OCI-LY1 (cell line): ENCODE measurements around the gene SMIM5.

ENCODE experiments used
- H2AFZ ChIP-seq: fragments of 200-600 bp; sonication (generic), shearing (Covaris generic); 2 replicates; pipeline ENCODE4 v1.6.0; 2014; ENCODE audit warnings: antibody characterized with exemption, mild to moderate bottlenecking, low read length
- H3F3A ChIP-seq: fragments of 200-600 bp; sonication (generic), shearing (Covaris generic); 2 replicates; pipeline ENCODE4 v1.6.0; 2014; ENCODE audit warnings: mild to moderate bottlenecking, antibody characterized with exemption, low read length, moderate library complexity; ENCODE audit not compliant: insufficient read depth
- H3K27ac ChIP-seq: fragments of 200-600 bp; sonication (generic); 2 replicates; pipeline ENCODE4 v1.5.1; 2014; ENCODE audit warnings: low read length, mixed run types, mild to moderate bottlenecking, low read depth; ENCODE audit not compliant: poor library complexity, severe bottlenecking
- H3K27me3 ChIP-seq: fragments of 200-600 bp; sonication (generic); 2 replicates; pipeline ENCODE4 v1.6.0; 2014; ENCODE audit warnings: antibody characterized with exemption, mild to moderate bottlenecking, low read length, moderate library complexity; ENCODE audit not compliant: insufficient read depth
- H3K36me3 ChIP-seq: fragments of 200-600 bp; sonication (generic); 2 replicates; pipeline ENCODE4 v1.6.1; 2014; ENCODE audit warnings: mild to moderate bottlenecking, antibody characterized with exemption, low read length, moderate library complexity, mixed read lengths; ENCODE audit not compliant: insufficient read depth
- H3K4me1 ChIP-seq: fragments of 200-600 bp; sonication (generic); 2 replicates; pipeline ENCODE4 v1.5.1; 2014; ENCODE audit warnings: mild to moderate bottlenecking, low read length, moderate library complexity; ENCODE audit not compliant: insufficient read depth, severe bottlenecking
- H3K4me2 ChIP-seq: fragments of 200-600 bp; sonication (generic), shearing (Covaris generic); 2 replicates; pipeline ENCODE4 v1.6.1; 2014; ENCODE audit warnings: low read length
- H3K4me3 ChIP-seq: fragments of 200-600 bp; sonication (generic); 2 replicates; pipeline ENCODE4 v1.5.1; 2014; ENCODE audit warnings: low read length, low read depth, mild to moderate bottlenecking, mixed read lengths; ENCODE audit not compliant: poor library complexity, severe bottlenecking
- H3K79me2 ChIP-seq: fragments of 200-600 bp; shearing (Covaris generic); 2 replicates; pipeline ENCODE4 v1.6.1; 2016; ENCODE audit warnings: mixed run types, low read length, mixed read lengths; ENCODE audit not compliant: insufficient read depth
- H3K9ac ChIP-seq: fragments of 200-600 bp; sonication (generic), shearing (Covaris generic); 2 replicates; pipeline ENCODE4 v1.6.1; 2014; ENCODE audit warnings: mild to moderate bottlenecking, low read length, mixed read lengths
- H3K9me2 ChIP-seq: fragments of 200-600 bp; sonication (generic), shearing (Covaris generic); 2 replicates; pipeline ENCODE4 v1.6.1; 2014; ENCODE audit warnings: low read depth, mild to moderate bottlenecking, low read length, mixed read lengths
- H3K9me3 ChIP-seq: fragments of 200-600 bp; shearing (Covaris generic); 2 replicates; pipeline ENCODE4 v1.6.1; 2014; ENCODE audit warnings: low read length, mixed read lengths
- H4K20me1 ChIP-seq: fragments of 200-600 bp; sonication (generic), shearing (Covaris generic); 2 replicates; pipeline ENCODE4 v1.6.0; 2016; ENCODE audit warnings: mild to moderate bottlenecking, low read length; ENCODE audit not compliant: insufficient read depth
- CTCF ChIP-seq: fragments of 200-600 bp; sonication (generic), shearing (Covaris generic); IDR thresholded peaks from 2 replicates; pipeline ENCODE4 v1.5.1; 2017; ENCODE audit warnings: mild to moderate bottlenecking, antibody characterized with exemption, low read length, moderate library complexity, mixed read lengths
- EZH2 ChIP-seq: fragments of 200-600 bp; sonication (generic), shearing (Covaris generic); IDR thresholded peaks from 2 replicates; pipeline ENCODE4 v1.8.0; 2017; ENCODE audit warnings: borderline replicate concordance, mixed run types, mild to moderate bottlenecking, antibody characterized with exemption, low read length, moderate library complexity, mixed read lengths

SMIM5 gene

DNA sequence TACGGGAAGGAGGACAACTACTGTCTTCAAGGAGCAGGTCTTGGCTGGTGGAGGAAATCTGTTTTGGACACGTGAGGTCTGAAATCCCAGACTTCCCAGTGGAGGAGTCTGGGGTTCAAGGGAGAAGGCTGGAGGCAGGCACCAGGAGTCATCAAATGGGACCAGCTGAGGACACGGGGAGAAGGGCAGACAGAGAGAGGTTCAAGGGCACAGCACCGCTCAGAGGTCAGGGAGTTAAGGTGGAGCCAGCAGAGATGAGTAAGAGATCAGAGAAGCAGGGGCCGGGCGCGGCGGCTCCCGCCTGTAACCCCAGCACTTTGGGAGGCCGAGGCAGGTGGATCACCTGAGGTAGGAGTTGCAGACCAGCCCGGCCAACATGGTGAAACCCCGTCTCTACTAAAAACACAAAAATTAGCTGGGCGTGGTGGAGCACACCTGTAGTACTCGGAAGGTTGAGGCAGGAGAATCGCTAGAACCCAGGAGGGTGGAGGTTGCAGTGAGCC is 10.4 kb upstream of the SMIM5 start:
- Histone ChIP-seq H3K4me1 (no peaks in the 10 kb centered on the region), H3K27me3 (peaks cover 5% of the 10 kb centered on the region; the same call in 1 of the 2 replicates), H3K79me2 (no peaks in the 10 kb centered on the region), H4K20me1 (no peaks in the 10 kb centered on the region), H3K9me3 (no peaks in the 10 kb centered on the region), H3K9me2 (no peaks in the 10 kb centered on the region), H3K27ac (no peak overlapping the region), H3F3A (no peaks in the 10 kb centered on the region), H2AFZ (no peak overlapping the region), H3K36me3 (no peaks in the 10 kb centered on the region), H3K4me3 (no peak overlapping the region), H3K9ac (no peak overlapping the region), H3K4me2 (no peak overlapping the region)
- TF ChIP-seq EZH2 = no peak
- no peak for TF ChIP-seq CTCF

DNA sequence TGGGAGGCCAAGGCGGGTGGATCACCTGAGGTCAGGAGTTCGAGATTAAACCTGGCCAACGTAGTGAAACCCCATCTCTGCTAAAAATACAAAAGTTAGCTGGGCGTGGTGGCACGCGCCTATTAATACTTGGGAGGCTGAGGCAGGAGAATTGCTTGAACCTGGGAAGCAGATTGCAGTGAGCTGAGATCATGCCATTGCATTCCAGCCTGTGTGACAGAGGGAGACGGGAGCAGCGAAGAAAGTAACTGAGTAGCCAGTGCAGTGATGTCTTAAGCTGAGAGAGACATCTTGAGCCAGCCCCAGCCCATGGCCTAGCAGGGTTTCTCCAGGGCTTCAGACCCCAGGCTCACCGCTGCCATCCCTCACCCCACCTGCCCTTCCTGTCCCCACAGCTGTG is 9.8 kb upstream of the SMIM5 start:
- Histone ChIP-seq H3K9ac (no peak overlapping the region), H4K20me1 (no peaks in the 10 kb centered on the region), H3K4me3 (no peak overlapping the region), H3K79me2 (no peaks in the 10 kb centered on the region), H3K4me2 (no peak overlapping the region), H3K27ac (no peak overlapping the region), H3K4me1 (no peaks in the 10 kb centered on the region), H3K9me3 (no peaks in the 10 kb centered on the region), H3F3A (no peaks in the 10 kb centered on the region), H2AFZ (no peak overlapping the region), H3K36me3 (no peaks in the 10 kb centered on the region), H3K27me3 (peaks cover 5% of the 10 kb centered on the region; the same call in 1 of the 2 replicates), H3K9me2 (no peaks in the 10 kb centered on the region)
- TF ChIP-seq EZH2 (no peak), CTCF (no peak)

DNA sequence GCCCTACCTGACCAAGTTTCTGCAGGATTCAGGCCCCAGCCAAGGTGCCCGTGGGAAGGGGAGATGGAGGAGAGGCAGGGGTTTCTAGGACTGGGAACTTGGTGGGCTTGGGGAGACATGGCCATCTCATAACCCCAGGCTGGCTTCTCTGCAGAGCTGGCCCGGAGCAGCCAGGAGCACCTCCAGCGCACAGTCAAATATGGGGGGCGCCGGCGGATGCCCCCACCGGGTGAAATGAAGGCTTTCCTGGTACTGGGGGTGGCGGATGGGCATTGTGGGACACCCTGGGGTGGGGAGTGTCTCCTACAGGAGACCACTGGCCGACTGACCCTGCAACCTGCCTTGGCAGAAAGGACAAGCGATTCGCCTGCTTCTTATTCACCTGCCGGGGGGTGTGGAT is 9.2 kb upstream of the SMIM5 start:
- Histone ChIP-seq H3K9ac (no peak overlapping the region), H3K4me2 (no peak overlapping the region), H3K79me2 (no peaks in the 10 kb centered on the region), H3K9me3 (no peaks in the 10 kb centered on the region), H3K27me3 (peaks cover 5% of the 10 kb centered on the region; the same call in 1 of the 2 replicates), H3K4me1 (no peaks in the 10 kb centered on the region), H3K9me2 (no peaks in the 10 kb centered on the region), H2AFZ (no peak overlapping the region), H3F3A (no peaks in the 10 kb centered on the region), H4K20me1 (no peaks in the 10 kb centered on the region), H3K4me3 (no peak overlapping the region), H3K27ac (no peak overlapping the region), H3K36me3 (no peaks in the 10 kb centered on the region)
- TF ChIP-seq EZH2 (no peak), CTCF (no peak)
